ENCODE measurements around the gene FANCI.

DNA sequence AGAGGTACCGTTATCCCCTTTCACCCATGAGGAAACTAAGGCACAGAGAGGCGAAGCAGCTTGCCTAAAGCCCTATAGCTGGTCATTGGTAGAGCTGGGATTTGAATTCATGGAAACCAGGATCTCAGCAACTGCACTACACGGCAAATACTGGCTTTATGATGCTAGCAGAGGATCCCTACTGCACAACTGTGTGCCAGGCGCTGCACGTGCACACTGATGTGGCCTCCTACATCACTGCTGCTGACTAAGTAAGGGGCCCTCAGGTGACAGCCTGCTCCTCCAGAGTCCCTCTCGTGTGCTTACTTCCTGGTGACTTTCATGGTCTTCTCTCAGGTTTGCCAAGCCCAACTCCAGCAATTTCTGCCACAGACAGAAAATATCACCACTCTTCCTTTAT lies 94.3 kb downstream of the FANCI start:
- TF ChIP-seq EHMT2 (IDR thresholded peaks at IDR 0.05; ENCODE audit: borderline replicate concordance, low read depth, low read length) = no peak
- no peak for TF ChIP-seq MZF1 (CRISPR knock-in tag; IDR thresholded peaks at IDR 0.05; ENCODE audit: borderline replicate concordance)
- TF ChIP-seq, protein P1, sequence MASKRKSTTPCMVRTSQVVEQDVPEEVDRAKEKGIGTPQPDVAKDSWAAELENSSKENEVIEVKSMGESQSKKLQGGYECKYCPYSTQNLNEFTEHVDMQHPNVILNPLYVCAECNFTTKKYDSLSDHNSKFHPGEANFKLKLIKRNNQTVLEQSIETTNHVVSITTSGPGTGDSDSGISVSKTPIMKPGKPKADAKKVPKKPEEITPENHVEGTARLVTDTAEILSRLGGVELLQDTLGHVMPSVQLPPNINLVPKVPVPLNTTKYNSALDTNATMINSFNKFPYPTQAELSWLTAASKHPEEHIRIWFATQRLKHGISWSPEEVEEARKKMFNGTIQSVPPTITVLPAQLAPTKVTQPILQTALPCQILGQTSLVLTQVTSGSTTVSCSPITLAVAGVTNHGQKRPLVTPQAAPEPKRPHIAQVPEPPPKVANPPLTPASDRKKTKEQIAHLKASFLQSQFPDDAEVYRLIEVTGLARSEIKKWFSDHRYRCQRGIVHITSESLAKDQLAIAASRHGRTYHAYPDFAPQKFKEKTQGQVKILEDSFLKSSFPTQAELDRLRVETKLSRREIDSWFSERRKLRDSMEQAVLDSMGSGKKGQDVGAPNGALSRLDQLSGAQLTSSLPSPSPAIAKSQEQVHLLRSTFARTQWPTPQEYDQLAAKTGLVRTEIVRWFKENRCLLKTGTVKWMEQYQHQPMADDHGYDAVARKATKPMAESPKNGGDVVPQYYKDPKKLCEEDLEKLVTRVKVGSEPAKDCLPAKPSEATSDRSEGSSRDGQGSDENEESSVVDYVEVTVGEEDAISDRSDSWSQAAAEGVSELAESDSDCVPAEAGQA (IDR thresholded peaks at IDR 0.05; ENCODE audit: low read depth) = no peak
- TF ChIP-seq, protein P1 (CRISPR knock-in tag; IDR thresholded peaks at IDR 0.05; ENCODE audit: borderline replicate concordance) = no peak

All from HepG2 (cell line).